HG02981 (cell line): Measurements from ENCODE around the gene UNC80.

Experiments
- ATAC-seq: cut with Tn5 transposase; IDR thresholded peaks from one replicate; pipeline ENCODE4 v1.9.1; 2021; ENCODE audit warnings: mild to moderate bottlenecking, moderate library complexity; ENCODE audit not compliant: unreplicated experiment

The UNC80 gene

GRCh38 chr2:209905691-209906090 lies 134.1 kb downstream of the UNC80 start:
- ATAC-seq, result no peak

- ATAC-seq, result no peak
Measured at GRCh38 chr2:209907746-209908145, 136.1 kb downstream of the UNC80 start.

- ATAC-seq, result no peak
Measured at GRCh38 chr2:209908511-209908910, 136.9 kb downstream of the UNC80 start.

- ATAC-seq, result no peak
Measured at GRCh38 chr2:209911486-209911885, 139.9 kb downstream of the UNC80 start.

GRCh38 chr2:209913786-209914345 lies 142.2 kb downstream of the UNC80 start:
- ATAC-seq, result no peak

- ATAC-seq, result no peak
Measured at GRCh38 chr2:209917154-209917771, 145.6 kb downstream of the UNC80 start.

- no peak for ATAC-seq
Measured at GRCh38 chr2:209918251-209918650, 146.6 kb downstream of the UNC80 start.

GRCh38 chr2:209922116-209922515 lies 150.5 kb downstream of the UNC80 start:
- ATAC-seq, result no peak

- no peak for ATAC-seq
Measured at GRCh38 chr2:209929369-209929768, 157.7 kb downstream of the UNC80 start.

GRCh38 chr2:209933499-209934483 lies 162.2 kb downstream of the UNC80 start:
- ATAC-seq, result no peak

- no peak for ATAC-seq
Measured at GRCh38 chr2:209936106-209936666, 164.6 kb downstream of the UNC80 start.

GRCh38 chr2:209937893-209938292 lies 166.3 kb downstream of the UNC80 start:
- ATAC-seq, result no peak

GRCh38 chr2:209938906-209939305 lies 167.3 kb downstream of the UNC80 start:
- no peak for ATAC-seq

- ATAC-seq, result no peak
Measured at GRCh38 chr2:209940936-209941335, 169.3 kb downstream of the UNC80 start.

GRCh38 chr2:209942426-209942825 lies 170.8 kb downstream of the UNC80 start:
- ATAC-seq, result no peak

GRCh38 chr2:209942936-209943605 lies 171.4 kb downstream of the UNC80 start:
- ATAC-seq, result no peak

GRCh38 chr2:209943776-209944175 lies 172.1 kb downstream of the UNC80 start:
- ATAC-seq, result no peak

- no peak for ATAC-seq
Measured at GRCh38 chr2:209946539-209946938, 174.9 kb downstream of the UNC80 start.

GRCh38 chr2:209956271-209956670 lies 184.6 kb downstream of the UNC80 start:
- no peak for ATAC-seq

GRCh38 chr2:209958016-209958415 lies 186.4 kb downstream of the UNC80 start:
- ATAC-seq, result no peak

- no peak for ATAC-seq
Measured at GRCh38 chr2:209960045-209960444, 188.4 kb downstream of the UNC80 start.
